IMR-90 (cell line): ENCODE measurements around the gene C22orf15. TPM values are rescaled to one million over a fixed set of nuclear protein-coding genes. Genes with fewer than 3 reads are reported as not detected.
A peak's percentile ranks its signal among the peaks of the same experiment; 100 is the strongest.

ENCODE experiments used
- ATAC-seq: fragments of 200-7000 bp; cut with Tn5 transposase; 2 replicates; pipeline ENCODE4 v1.9.1; 2020; ENCODE audit warnings: low read depth, mild to moderate bottlenecking, moderate library complexity
- BruUV-seq: library from RNA; stranded (reverse); fragments of 400-500 nt; replicated peaks from 2 replicates; lab custom pipeline; 2021; lab: Mats Ljungman, UMichigan
- CTCF ChIA-PET: fragments of 300-600 bp; formaldehyde crosslinking; extraction: SDS; loops from one replicate; lab custom pipeline; 2021; ENCODE audit warnings: antibody characterized with exemption; lab: Yijun Ruan, JAX
- POLR2A ChIA-PET: fragments of 300-600 bp; sonication (Branson Sonifier 250); formaldehyde crosslinking; loops from one replicate; lab custom pipeline; 2022; ENCODE audit warnings: antibody characterized with exemption; ENCODE audit not compliant: unreplicated experiment; lab: Charles Lee
- DNase-seq: peaks from one replicate; pipeline ENCODE4 v3.0.0; 2013
- H2AFZ ChIP-seq: replicated peaks from 2 replicates; pipeline ENCODE3; 2013; ENCODE audit warnings: low read length, mild to moderate bottlenecking; ENCODE audit not compliant: poor library complexity
- H2AK5ac ChIP-seq: 2 replicates; pipeline ENCODE4 v1.6.1; 2013; ENCODE audit warnings: low read depth, low read length, inconsistent platforms
- H2AK9ac ChIP-seq: replicated peaks from 2 replicates; pipeline ENCODE3; 2013; ENCODE audit warnings: mild to moderate bottlenecking, low read depth, low read length, moderate library complexity; ENCODE audit not compliant: poor library complexity
- H2BK120ac ChIP-seq: 2 replicates; pipeline ENCODE4 v1.6.1; 2013; ENCODE audit warnings: low read depth, low read length, inconsistent platforms
- H2BK15ac ChIP-seq: 3 replicates; pipeline ENCODE4 v1.6.1; 2013; ENCODE audit warnings: low read depth, low read length, inconsistent platforms
- H2BK20ac ChIP-seq: 2 replicates; pipeline ENCODE4 v1.6.1; 2013; ENCODE audit warnings: low read depth, mild to moderate bottlenecking, inconsistent platforms, low read length, moderate library complexity
- H2BK5ac ChIP-seq: 2 replicates; pipeline ENCODE4 v1.6.1; 2013; ENCODE audit warnings: mild to moderate bottlenecking, low read depth, low read length, inconsistent platforms; ENCODE audit not compliant: poor library complexity, severe bottlenecking
- H3K14ac ChIP-seq: replicated peaks from 2 replicates; pipeline ENCODE4 v1.6.1; 2013; ENCODE audit warnings: low read depth, low read length, inconsistent platforms
- H3K18ac ChIP-seq: 2 replicates; pipeline ENCODE4 v1.6.1; 2013; ENCODE audit warnings: low read depth, low read length, control low read depth
- H3K23ac ChIP-seq: 2 replicates; pipeline ENCODE4 v1.6.1; 2013; ENCODE audit warnings: low read depth, low read length, inconsistent platforms
- H3K27ac ChIP-seq: 2 replicates; pipeline ENCODE4 v1.5.1; 2013; ENCODE audit warnings: mild to moderate bottlenecking, control low read depth, low read length; ENCODE audit not compliant: insufficient read depth
- H3K27me3 ChIP-seq: 2 replicates; pipeline ENCODE4 v1.6.1; 2013; ENCODE audit warnings: low read length; ENCODE audit not compliant: control insufficient read depth, insufficient read depth
- H3K36me3 ChIP-seq: 2 replicates; pipeline ENCODE4 v1.6.1; 2013; ENCODE audit warnings: low read length, mixed read lengths; ENCODE audit not compliant: control insufficient read depth, insufficient read depth
- H3K4ac ChIP-seq: 2 replicates; pipeline ENCODE4 v1.6.1; 2013; ENCODE audit warnings: low read depth, low read length, inconsistent platforms
- H3K4me1 ChIP-seq: 2 replicates; pipeline ENCODE4 v1.6.1; 2013; ENCODE audit warnings: low read length, mixed read lengths; ENCODE audit not compliant: control insufficient read depth, insufficient read depth
- H3K4me2 ChIP-seq: 2 replicates; pipeline ENCODE4 v1.6.1; 2013; ENCODE audit warnings: low read depth, mild to moderate bottlenecking, control low read depth, low read length, moderate library complexity
- H3K4me3 ChIP-seq: 2 replicates; pipeline ENCODE4 v1.5.1; 2013; ENCODE audit warnings: low read depth, mild to moderate bottlenecking, control low read depth, low read length, moderate library complexity; ENCODE audit not compliant: insufficient read depth
- H3K56ac ChIP-seq: 2 replicates; pipeline ENCODE4 v1.6.1; 2013; ENCODE audit warnings: low read length, inconsistent platforms; ENCODE audit not compliant: insufficient read depth; ENCODE audit errors: extremely low read depth
- H3K79me1 ChIP-seq, 2 experiments: 2 replicates each; pipeline ENCODE4 v1.6.1; 2013; ENCODE audit warnings: low read length in 2 of 2, inconsistent platforms in 1 of 2, low read depth in 1 of 2
- H3K9ac ChIP-seq: 2 replicates; pipeline ENCODE4 v1.6.1; 2013; ENCODE audit warnings: low read depth, low read length, control low read depth
- H3K9me1 ChIP-seq: 2 replicates; pipeline ENCODE4 v1.6.1; 2013; ENCODE audit warnings: low read length, inconsistent platforms; ENCODE audit not compliant: insufficient read depth
- H3K9me3 ChIP-seq: 2 replicates; pipeline ENCODE4 v1.6.1; 2013; ENCODE audit warnings: low read length; ENCODE audit not compliant: control insufficient read depth, insufficient read depth
- H4K20me1 ChIP-seq: 2 replicates; pipeline ENCODE4 v1.6.1; 2013; ENCODE audit warnings: low read length, inconsistent platforms; ENCODE audit not compliant: insufficient read depth
- H4K5ac ChIP-seq: 2 replicates; pipeline ENCODE4 v1.6.1; 2013; ENCODE audit warnings: mild to moderate bottlenecking, low read depth, low read length, control low read depth
- H4K8ac ChIP-seq, 2 experiments: 2 replicates each; pipeline ENCODE4 v1.6.1; 2013; ENCODE audit warnings: low read depth in 2 of 2, low read length in 2 of 2, control low read depth in 1 of 2, inconsistent platforms in 1 of 2
- H4K91ac ChIP-seq: 2 replicates; pipeline ENCODE4 v1.6.1; 2013; ENCODE audit warnings: low read depth, low read length, inconsistent platforms; ENCODE audit not compliant: insufficient read depth
- BHLHE40 ChIP-seq: fragments of 150-350 bp; IDR thresholded peaks from 2 replicates; pipeline ENCODE4 v1.6.1; 2016; ENCODE audit warnings: mild to moderate bottlenecking, low read depth, low read length
- CEBPB ChIP-seq: IDR thresholded peaks from 2 replicates; pipeline ENCODE4 v1.6.1; 2012; ENCODE audit warnings: low read depth, low read length, improper control_type of control experiment
- FOS ChIP-seq: fragments of 150-350 bp; IDR thresholded peaks from 2 replicates; pipeline ENCODE4 v1.6.1; 2016; ENCODE audit warnings: low read depth, low read length
- MAFK ChIP-seq: IDR thresholded peaks from 2 replicates; pipeline ENCODE4 v1.6.1; 2012; ENCODE audit warnings: low read depth, low read length, improper control_type of control experiment
- MAZ ChIP-seq: IDR thresholded peaks from 2 replicates; pipeline ENCODE4 v1.6.1; 2012; ENCODE audit warnings: low read depth, mild to moderate bottlenecking, low read length, improper control_type of control experiment, moderate library complexity, borderline replicate concordance
- MXI1 ChIP-seq: IDR thresholded peaks from 2 replicates; pipeline ENCODE4 v1.6.1; 2012; ENCODE audit warnings: low read depth, mild to moderate bottlenecking, low read length, moderate library complexity, borderline replicate concordance
- NFE2L2 ChIP-seq: fragments of 150-350 bp; IDR thresholded peaks from 2 replicates; pipeline ENCODE4 v1.6.1; 2016; ENCODE audit warnings: low read depth, mild to moderate bottlenecking, low read length
- POLR2A ChIP-seq: IDR thresholded peaks from 2 replicates; pipeline ENCODE4 v1.6.1; 2012; ENCODE audit warnings: mild to moderate bottlenecking, low read depth, low read length
- RAD21 ChIP-seq: IDR thresholded peaks from 2 replicates; pipeline ENCODE4 v1.6.1; 2012; ENCODE audit warnings: low read length, improper control_type of control experiment
- RCOR1 ChIP-seq: IDR thresholded peaks from 2 replicates; pipeline ENCODE4 v1.6.1; 2012; ENCODE audit warnings: mild to moderate bottlenecking, low read length, improper control_type of control experiment; ENCODE audit not compliant: insufficient replicate concordance
- RFX5 ChIP-seq: IDR thresholded peaks from 2 replicates; pipeline ENCODE4 v1.8.0; 2012; ENCODE audit warnings: low read depth, mild to moderate bottlenecking, low read length, moderate library complexity
- SMC3 ChIP-seq: fragments of 150-350 bp; IDR thresholded peaks from 2 replicates; pipeline ENCODE4 v1.6.1; 2016; ENCODE audit warnings: low read depth, mild to moderate bottlenecking, antibody characterized with exemption, low read length, moderate library complexity
- WGBS, 2 experiments: methylation state at CpG; one replicate each; pipeline versions ENCODE4 v1.1.5 to v1.1.7; 2013; ENCODE audit warnings: missing lambda C conversion rate in 2 of 2; ENCODE audit not compliant: insufficient read length in 1 of 2; ENCODE audit errors: extremely low coverage in 2 of 2; 5-methylcytosine and 5-hydroxymethylcytosine counted together
- dilution Hi-C: fragments of 300-500 bp; cut with HindIII; formaldehyde crosslinking; loops from one replicate; pipeline ENCODE4 v1.14.3; 2018; ENCODE audit warnings: low sequenced_read_pairs; ENCODE audit not compliant: unreplicated experiment
- in situ Hi-C: fragments of 300-500 bp; cut with MboI; formaldehyde crosslinking; loops from 3 replicates; pipeline ENCODE4 v1.14.3; 2019; ENCODE audit warnings: low sequenced_read_pairs, inconsistent platforms, mixed read lengths
- intact Hi-C: fragments of 100-400 bp; cut with micrococcal nuclease; formaldehyde crosslinking; loops from 2 replicates; pipeline ENCODE4 v1.10.0; 2022
- polyA plus RNA-seq, 3 experiments: library from polyadenylated mRNA; depleted of rRNA; stranded (reverse); fragments of >200 nt; gene quantifications; 2 replicates each; pipeline ENCODE4 v1.2.3, GENCODE V29; 2012; ENCODE audit warnings: low replicate concordance in 1 of 3
- total RNA-seq: library from RNA; depleted of rRNA; stranded (reverse); fragments of >200 nt; gene quantifications from 2 replicates; pipeline ENCODE4 v1.2.3, GENCODE V29; 2012
- TF ChIP-seq, protein P1 (sequence below): fragments of 150-350 bp; IDR thresholded peaks from 2 replicates; pipeline ENCODE4 v1.6.1; 2017; ENCODE audit warnings: mild to moderate bottlenecking, antibody characterized with exemption, low read length, low read depth
- TF ChIP-seq, protein P2 (sequence below): fragments of 150-350 bp; IDR thresholded peaks from 2 replicates; pipeline ENCODE4 v1.6.1; 2016; ENCODE audit warnings: low read depth, mild to moderate bottlenecking, low read length, moderate library complexity, borderline replicate concordance
- TF ChIP-seq, protein P3 (sequence below): conservative IDR thresholded peaks from 2 replicates; pipeline ENCODE4 v1.5.1; 2012; ENCODE audit warnings: mild to moderate bottlenecking, low read depth, low read length, improper control_type of control experiment

The C22orf15 gene
- total and polyA plus RNA-seq, 2 of the 4 experiments (the other 2 are of a cell fraction) = 2.3 to 3.1 TPM

DNA sequence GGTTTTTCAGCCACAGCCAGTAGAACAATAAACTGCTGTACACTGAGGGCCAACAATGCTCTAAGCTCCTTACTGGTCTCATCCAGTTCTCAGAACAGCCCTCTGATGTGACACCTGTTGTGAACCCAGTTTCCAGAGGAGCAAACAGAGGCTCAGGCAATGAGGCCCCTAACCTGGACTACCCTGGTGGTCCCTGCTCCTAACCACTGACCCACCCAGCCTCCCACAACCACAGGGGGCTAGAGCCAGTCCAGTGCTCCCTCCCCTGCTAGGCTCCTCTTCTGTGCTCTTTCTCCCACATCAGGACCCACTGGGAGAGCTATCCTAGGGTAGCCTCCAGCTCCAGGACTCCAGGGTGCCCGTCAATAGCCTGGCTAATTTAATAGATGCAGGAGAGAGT, 19.9 kb downstream of the C22orf15 start:
- Histone ChIP-seq H4K8ac (no peak overlapping the region), H3K36me3 (no peaks in the 10 kb centered on the region), H4K5ac (no peak overlapping the region), H3K27ac (no peak overlapping the region), H4K20me1 (peaks cover 5% of the 10 kb centered on the region; the same call in 1 of the 2 replicates), H3K4me1 (peaks cover 22% of the 10 kb centered on the region), H2AFZ (no peak overlapping the region), H2BK15ac (no peak overlapping the region), H3K79me1 (peaks cover 4 to 11% of the 10 kb centered on the region in 2 experiments; a peak in 3 of 4 replicates), H3K4me2 (no peak overlapping the region), H2BK20ac (peak overlapping the region; percentile 18; the same call in 1 of the 2 replicates), H2AK9ac (no peak overlapping the region), H3K9me1 (peaks cover 15% of the 10 kb centered on the region), H3K56ac (no peak overlapping the region), H3K27me3 (no peaks in the 10 kb centered on the region), H3K9ac (no peak overlapping the region), H3K9me3 (no peaks in the 10 kb centered on the region), H3K14ac (no peak overlapping the region), H3K18ac (no peak overlapping the region), H2BK5ac (no peak overlapping the region), H2BK120ac (peak overlapping the region; percentile 38; the same call in 1 of the 2 replicates), H3K23ac (no peak overlapping the region), H3K4ac (peak overlapping the region; percentile 20), H3K4me3 (no peak overlapping the region), H4K91ac (no peak overlapping the region), H2AK5ac (peak overlapping the region; percentile 38; the same call in 1 of the 2 replicates)
- no peak for DNase-seq
- POLR2A ChIA-PET = no interaction called here
- no peak for ATAC-seq
- intact Hi-C loops = no loop called here
- WGBS, 2 experiments = no CpG with 5 or more reads among the region's 1 CpG
- in situ Hi-C loops = no loop called here
- dilution Hi-C loops = no loop called here
- CTCF ChIA-PET = no interaction called here
- no TSS peak for BruUV-seq
- TF ChIP-seq RFX5 (no peak), MXI1 (no peak), MAFK (no peak), POLR2A (no peak), NFE2L2 (no peak), SMC3 (no peak), RCOR1 (no peak), RAD21 (no peak), FOS (no peak), MAZ (no peak), BHLHE40 (no peak), CEBPB (no peak)
- TF ChIP-seq, protein P1, sequence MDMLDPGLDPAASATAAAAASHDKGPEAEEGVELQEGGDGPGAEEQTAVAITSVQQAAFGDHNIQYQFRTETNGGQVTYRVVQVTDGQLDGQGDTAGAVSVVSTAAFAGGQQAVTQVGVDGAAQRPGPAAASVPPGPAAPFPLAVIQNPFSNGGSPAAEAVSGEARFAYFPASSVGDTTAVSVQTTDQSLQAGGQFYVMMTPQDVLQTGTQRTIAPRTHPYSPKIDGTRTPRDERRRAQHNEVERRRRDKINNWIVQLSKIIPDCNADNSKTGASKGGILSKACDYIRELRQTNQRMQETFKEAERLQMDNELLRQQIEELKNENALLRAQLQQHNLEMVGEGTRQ = no peak
- TF ChIP-seq, protein P2, sequence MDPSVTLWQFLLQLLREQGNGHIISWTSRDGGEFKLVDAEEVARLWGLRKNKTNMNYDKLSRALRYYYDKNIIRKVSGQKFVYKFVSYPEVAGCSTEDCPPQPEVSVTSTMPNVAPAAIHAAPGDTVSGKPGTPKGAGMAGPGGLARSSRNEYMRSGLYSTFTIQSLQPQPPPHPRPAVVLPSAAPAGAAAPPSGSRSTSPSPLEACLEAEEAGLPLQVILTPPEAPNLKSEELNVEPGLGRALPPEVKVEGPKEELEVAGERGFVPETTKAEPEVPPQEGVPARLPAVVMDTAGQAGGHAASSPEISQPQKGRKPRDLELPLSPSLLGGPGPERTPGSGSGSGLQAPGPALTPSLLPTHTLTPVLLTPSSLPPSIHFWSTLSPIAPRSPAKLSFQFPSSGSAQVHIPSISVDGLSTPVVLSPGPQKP = no peak
- TF ChIP-seq, protein P3, sequence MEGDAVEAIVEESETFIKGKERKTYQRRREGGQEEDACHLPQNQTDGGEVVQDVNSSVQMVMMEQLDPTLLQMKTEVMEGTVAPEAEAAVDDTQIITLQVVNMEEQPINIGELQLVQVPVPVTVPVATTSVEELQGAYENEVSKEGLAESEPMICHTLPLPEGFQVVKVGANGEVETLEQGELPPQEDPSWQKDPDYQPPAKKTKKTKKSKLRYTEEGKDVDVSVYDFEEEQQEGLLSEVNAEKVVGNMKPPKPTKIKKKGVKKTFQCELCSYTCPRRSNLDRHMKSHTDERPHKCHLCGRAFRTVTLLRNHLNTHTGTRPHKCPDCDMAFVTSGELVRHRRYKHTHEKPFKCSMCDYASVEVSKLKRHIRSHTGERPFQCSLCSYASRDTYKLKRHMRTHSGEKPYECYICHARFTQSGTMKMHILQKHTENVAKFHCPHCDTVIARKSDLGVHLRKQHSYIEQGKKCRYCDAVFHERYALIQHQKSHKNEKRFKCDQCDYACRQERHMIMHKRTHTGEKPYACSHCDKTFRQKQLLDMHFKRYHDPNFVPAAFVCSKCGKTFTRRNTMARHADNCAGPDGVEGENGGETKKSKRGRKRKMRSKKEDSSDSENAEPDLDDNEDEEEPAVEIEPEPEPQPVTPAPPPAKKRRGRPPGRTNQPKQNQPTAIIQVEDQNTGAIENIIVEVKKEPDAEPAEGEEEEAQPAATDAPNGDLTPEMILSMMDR = no peak
